ENCODE measurements around the gene SCAP. TPM values are rescaled to one million over a fixed set of nuclear protein-coding genes. Genes with fewer than 3 reads are reported as not detected.
A peak's percentile ranks its signal among the peaks of the same experiment; 100 is the strongest.

The SCAP gene
- total and polyA plus RNA-seq, 10 donors = 17.8 to 116 (median 91.9) TPM

DNA sequence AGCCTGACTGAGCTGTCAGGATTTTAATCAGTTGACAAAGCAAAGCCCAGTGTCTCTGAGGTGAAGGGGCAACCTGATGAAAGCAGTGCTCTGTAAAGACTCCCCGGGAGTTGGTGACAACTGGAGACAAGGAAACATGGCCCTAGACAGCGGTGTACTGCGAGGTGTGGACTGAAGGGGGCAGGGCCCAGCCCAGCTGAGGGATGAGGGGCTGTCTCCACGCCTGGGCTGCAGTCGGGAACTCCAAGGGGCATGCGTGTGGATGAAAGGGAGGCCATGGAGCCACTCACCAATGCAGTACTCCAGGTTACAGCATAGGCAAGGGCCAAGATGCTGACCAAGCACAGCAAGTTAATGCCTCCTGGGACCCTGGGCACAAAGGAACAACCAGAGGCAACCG lies 45.1 kb downstream of the SCAP start:
- DNase-seq = peak; percentile 38
- Histone ChIP-seq H3K27ac (no peak overlapping the region), H3K4me1 (no peaks in the 10 kb centered on the region), H3K4me3 (no peak overlapping the region), H3K9me3 (no peaks in the 10 kb centered on the region), H3K27me3 (replicated peaks in 1 of 7) (no peaks in the 10 kb centered on the region), H3K36me3 (peaks cover 0 to 96% (median 59%) of the 10 kb centered on the region in 6 donors)
- 91 to 95% (median 94%) methylated on average over 7 of the region's 7 CpGs for WGBS, 5 donors
- intact Hi-C loops (cut with DNase I; ENCODE audit: low total_unique reads) = no loop called here
- TF ChIP-seq, protein P1, sequence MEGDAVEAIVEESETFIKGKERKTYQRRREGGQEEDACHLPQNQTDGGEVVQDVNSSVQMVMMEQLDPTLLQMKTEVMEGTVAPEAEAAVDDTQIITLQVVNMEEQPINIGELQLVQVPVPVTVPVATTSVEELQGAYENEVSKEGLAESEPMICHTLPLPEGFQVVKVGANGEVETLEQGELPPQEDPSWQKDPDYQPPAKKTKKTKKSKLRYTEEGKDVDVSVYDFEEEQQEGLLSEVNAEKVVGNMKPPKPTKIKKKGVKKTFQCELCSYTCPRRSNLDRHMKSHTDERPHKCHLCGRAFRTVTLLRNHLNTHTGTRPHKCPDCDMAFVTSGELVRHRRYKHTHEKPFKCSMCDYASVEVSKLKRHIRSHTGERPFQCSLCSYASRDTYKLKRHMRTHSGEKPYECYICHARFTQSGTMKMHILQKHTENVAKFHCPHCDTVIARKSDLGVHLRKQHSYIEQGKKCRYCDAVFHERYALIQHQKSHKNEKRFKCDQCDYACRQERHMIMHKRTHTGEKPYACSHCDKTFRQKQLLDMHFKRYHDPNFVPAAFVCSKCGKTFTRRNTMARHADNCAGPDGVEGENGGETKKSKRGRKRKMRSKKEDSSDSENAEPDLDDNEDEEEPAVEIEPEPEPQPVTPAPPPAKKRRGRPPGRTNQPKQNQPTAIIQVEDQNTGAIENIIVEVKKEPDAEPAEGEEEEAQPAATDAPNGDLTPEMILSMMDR (IDR thresholded peaks at IDR 0.05 in 8 of 11, conservative IDR thresholded peaks at IDR 0.05 in 3 of 11) = no peak
- TF ChIP-seq POLR2A (IDR thresholded peaks at IDR 0.05) (no peak), POLR2AphosphoS5 (IDR thresholded peaks at IDR 0.05) (peak in 1 of 3 donors; percentile 11)

DNA sequence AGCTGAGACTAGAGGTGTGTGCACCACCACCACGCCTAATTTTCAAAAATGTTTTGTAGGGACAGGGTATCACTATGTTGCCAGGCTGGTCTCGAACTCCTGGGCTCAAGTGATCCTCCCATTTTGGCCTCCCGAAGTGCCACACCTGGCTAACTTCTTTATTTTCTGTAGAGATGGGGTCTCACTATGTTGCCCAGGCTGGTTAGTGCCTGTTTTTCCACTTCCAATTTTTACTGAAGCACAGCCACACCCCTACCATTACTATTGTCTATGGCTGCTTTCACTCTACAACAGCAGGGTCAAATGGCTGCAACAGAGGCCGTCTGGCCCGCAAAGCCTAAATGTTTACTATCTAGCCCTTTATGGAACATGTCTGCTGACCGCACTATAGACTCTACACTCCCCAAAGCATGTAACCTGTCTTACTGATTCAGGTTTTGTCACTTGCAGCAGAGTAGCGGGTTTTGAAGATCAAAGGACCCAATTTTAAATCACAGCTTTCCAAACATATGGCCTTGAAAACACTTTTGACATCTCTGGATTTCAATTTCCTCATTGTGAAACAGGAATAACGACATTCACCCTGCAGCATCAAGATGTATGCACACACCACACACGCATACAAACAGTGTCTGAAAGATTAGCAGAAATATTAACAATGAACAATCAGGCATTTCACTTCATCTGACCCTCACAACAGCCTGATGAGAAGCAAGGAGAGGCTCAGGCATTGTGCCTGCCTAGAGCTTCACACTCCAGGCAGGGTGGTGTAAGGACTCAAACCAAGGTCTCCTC lies 46.1 kb downstream of the SCAP start:
- intact Hi-C loops (cut with DNase I; ENCODE audit: low total_unique reads) = no loop called here
- Histone ChIP-seq H3K36me3 (peaks cover 0 to 99% (median 63%) of the 10 kb centered on the region in 6 donors), H3K4me3 (no peak overlapping the region), H3K4me1 (no peaks in the 10 kb centered on the region), H3K9me3 (no peaks in the 10 kb centered on the region), H3K27me3 (replicated peaks in 1 of 7) (no peaks in the 10 kb centered on the region), H3K27ac (no peak overlapping the region)
- DNase-seq = no peak
- TF ChIP-seq POLR2AphosphoS5 (IDR thresholded peaks at IDR 0.05) = no peak
- TF ChIP-seq, protein P1 (IDR thresholded peaks at IDR 0.05 in 8 of 11, conservative IDR thresholded peaks at IDR 0.05 in 3 of 11) = no peak
- no peak for TF ChIP-seq POLR2A (IDR thresholded peaks at IDR 0.05)
- WGBS, 5 donors = 82 to 94% (median 89%) methylated on average over 9 of the region's 9 CpGs

DNA sequence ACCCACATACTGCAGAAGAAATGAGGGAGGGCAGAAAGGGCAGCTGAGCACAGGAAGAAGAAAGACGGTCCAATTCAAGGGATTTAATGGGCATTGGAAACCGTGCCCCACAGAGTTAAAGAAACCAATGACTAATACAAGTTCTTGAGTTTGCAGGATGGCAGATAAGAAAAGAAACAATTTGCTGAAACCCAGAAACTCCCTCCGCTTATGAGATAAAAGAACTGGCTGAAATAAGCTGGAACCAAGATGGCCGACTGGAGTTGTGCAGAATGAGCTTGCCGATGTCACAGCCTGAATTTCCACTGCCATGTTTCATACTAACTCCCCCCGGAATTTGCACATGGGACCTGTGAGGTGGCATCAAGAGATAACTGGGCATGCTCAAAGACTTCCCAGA lies 47.1 kb downstream of the SCAP start:
- DNase-seq = no peak
- Histone ChIP-seq H3K36me3 (peaks cover 0 to 99% (median 62%) of the 10 kb centered on the region in 6 donors), H3K27me3 (replicated peaks in 1 of 7) (no peaks in the 10 kb centered on the region), H3K27ac (no peak overlapping the region), H3K9me3 (no peaks in the 10 kb centered on the region), H3K4me3 (no peak overlapping the region), H3K4me1 (no peaks in the 10 kb centered on the region)
- intact Hi-C loops (cut with DNase I; ENCODE audit: low total_unique reads) = no loop called here
- WGBS, 5 donors = 75 to 94% (median 93%) methylated on average over 6 of the region's 6 CpGs
- no peak for TF ChIP-seq POLR2A (IDR thresholded peaks at IDR 0.05)

DNA sequence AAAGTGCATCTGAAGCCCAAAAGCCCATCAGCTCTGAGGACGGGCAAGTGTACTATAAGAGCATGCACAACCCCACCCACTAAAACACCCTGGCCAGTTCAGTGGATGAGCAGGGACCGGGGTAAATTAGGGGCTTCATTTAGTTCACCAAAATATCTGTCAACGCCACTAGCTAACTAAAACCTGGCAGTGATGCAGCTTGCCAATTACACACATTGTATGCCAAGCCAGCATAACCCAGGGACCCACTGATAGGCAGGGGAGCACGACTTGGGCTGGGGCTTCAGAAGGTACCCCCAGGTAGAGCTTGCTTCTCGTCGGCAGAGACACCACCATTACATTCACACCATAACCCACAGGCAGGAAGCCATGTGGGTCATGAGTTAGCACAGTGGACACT lies 47.9 kb downstream of the SCAP start:
- peaks cover 0 to 4% (median under 1%) of the 10 kb centered on the region in 6 donors for H3K4me1 ChIP-seq
- no peak overlapping the region for H3K4me3 ChIP-seq
- TF ChIP-seq POLR2A (IDR thresholded peaks at IDR 0.05) (no peak), POLR2AphosphoS5 (IDR thresholded peaks at IDR 0.05) (no peak)
- TF ChIP-seq, protein P1 (IDR thresholded peaks at IDR 0.05 in 8 of 11, conservative IDR thresholded peaks at IDR 0.05 in 3 of 11) = no peak
- H3K9me3 ChIP-seq = no peaks in the 10 kb centered on the region
- DNase-seq = no peak
- H3K27me3 ChIP-seq (replicated peaks in 1 of 7) = no peaks in the 10 kb centered on the region
- intact Hi-C loops (cut with DNase I; ENCODE audit: low total_unique reads) = no loop called here
- H3K36me3 ChIP-seq = peaks cover 0 to 99% (median 60%) of the 10 kb centered on the region in 6 donors
- H3K27ac ChIP-seq = no peak overlapping the region
- WGBS, 5 donors = 90 to 98% (median 95%) methylated on average over 4 to 6 of the region's 6 CpGs

Data from spleen (tissue), 11 donors.